GM19240 (cell line): ENCODE data around the gene ZNF423.

ENCODE experiments used
- DNase-seq: peaks from one replicate; pipeline ENCODE4 v3.0.0; 2011; ENCODE audit warnings: low spot score; ENCODE audit not compliant: insufficient read length

ZNF423 gene

GRCh38 chr16:49534901-49535610 lies 320.9 kb downstream of the ZNF423 start:
- DNase-seq = no peak

GRCh38 chr16:49533422-49533821 lies 322.5 kb downstream of the ZNF423 start:
- no peak for DNase-seq

- no peak for DNase-seq
Observed at GRCh38 chr16:49532873-49533272, 323.0 kb downstream of the ZNF423 start.

GRCh38 chr16:49531931-49532840 lies 323.7 kb downstream of the ZNF423 start:
- DNase-seq = no peak

GRCh38 chr16:49531425-49531824 lies 324.5 kb downstream of the ZNF423 start:
- no peak for DNase-seq

- no peak for DNase-seq
Observed at GRCh38 chr16:49530427-49530970, 325.4 kb downstream of the ZNF423 start.

- no peak for DNase-seq
Observed at GRCh38 chr16:49529411-49530045, 326.4 kb downstream of the ZNF423 start.

- no peak for DNase-seq
Observed at GRCh38 chr16:49528866-49529288, 327.0 kb downstream of the ZNF423 start.

- DNase-seq = no peak
Observed at GRCh38 chr16:49528060-49528865, 327.6 kb downstream of the ZNF423 start.

GRCh38 chr16:49527611-49528010 lies 328.3 kb downstream of the ZNF423 start:
- no peak for DNase-seq

- no peak for DNase-seq
Observed at GRCh38 chr16:49526860-49527365, 329.0 kb downstream of the ZNF423 start.

GRCh38 chr16:49524947-49525315 lies 331.0 kb downstream of the ZNF423 start:
- no peak for DNase-seq

- DNase-seq = no peak
Observed at GRCh38 chr16:49524216-49524946, 331.5 kb downstream of the ZNF423 start.

GRCh38 chr16:49523435-49524159 lies 332.3 kb downstream of the ZNF423 start:
- no peak for DNase-seq

- DNase-seq = no peak
Observed at GRCh38 chr16:49521734-49522325, 334.1 kb downstream of the ZNF423 start.

- no peak for DNase-seq
Observed at GRCh38 chr16:49520492-49521038, 335.3 kb downstream of the ZNF423 start.

- no peak for DNase-seq
Observed at GRCh38 chr16:49519741-49520140, 336.2 kb downstream of the ZNF423 start.

GRCh38 chr16:49519008-49519656 lies 336.8 kb downstream of the ZNF423 start:
- DNase-seq = no peak
